ENCODE measurements around the gene CWC27. TPM values are rescaled to one million over a fixed set of nuclear protein-coding genes. Genes with fewer than 3 reads are reported as not detected.

CWC27 gene
- total and polyA plus RNA-seq, 2 experiments from 2014 or later, result 16.3 to 51.6 TPM

DNA sequence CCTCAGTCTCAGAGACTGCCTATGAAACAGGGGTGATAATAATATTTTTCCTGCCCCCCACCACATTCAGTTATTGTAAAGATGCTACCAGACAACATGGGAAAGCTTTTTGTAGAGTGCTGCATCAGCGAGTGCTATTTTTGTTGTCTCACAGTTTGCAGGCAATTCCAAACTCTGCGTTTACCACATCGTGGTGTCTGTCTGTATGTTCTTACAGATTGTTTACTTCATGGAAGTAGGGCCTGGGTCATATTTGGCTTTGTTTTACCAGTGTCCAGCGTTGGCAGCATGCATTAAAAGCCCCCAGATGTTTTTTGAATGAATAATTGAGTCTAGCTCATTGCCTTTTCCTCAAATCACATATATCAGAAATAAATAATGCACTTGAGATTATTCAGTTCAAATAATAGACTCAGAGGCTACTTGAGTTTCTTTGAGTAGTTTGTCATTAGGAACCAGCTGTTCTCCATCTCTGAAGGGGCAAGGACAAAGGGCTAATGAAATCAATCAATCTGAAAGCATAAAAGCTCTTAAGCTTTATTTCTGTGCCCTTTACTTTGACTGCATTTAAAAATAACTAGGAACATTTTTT lies 243.7 kb downstream of the CWC27 start:
- Histone ChIP-seq H3K4me1 (ENCODE audit: low read depth) (peaks cover 18% of the 10 kb centered on the region), H3K4me3 (no peak overlapping the region), H3K36me3 (no peaks in the 10 kb centered on the region), H3K27ac (peak overlapping the region; percentile 7), H3K27me3 (no peaks in the 10 kb centered on the region), H3K9me3 (ENCODE audit: low read depth) (no peaks in the 10 kb centered on the region)
- TF ChIP-seq, protein P1, sequence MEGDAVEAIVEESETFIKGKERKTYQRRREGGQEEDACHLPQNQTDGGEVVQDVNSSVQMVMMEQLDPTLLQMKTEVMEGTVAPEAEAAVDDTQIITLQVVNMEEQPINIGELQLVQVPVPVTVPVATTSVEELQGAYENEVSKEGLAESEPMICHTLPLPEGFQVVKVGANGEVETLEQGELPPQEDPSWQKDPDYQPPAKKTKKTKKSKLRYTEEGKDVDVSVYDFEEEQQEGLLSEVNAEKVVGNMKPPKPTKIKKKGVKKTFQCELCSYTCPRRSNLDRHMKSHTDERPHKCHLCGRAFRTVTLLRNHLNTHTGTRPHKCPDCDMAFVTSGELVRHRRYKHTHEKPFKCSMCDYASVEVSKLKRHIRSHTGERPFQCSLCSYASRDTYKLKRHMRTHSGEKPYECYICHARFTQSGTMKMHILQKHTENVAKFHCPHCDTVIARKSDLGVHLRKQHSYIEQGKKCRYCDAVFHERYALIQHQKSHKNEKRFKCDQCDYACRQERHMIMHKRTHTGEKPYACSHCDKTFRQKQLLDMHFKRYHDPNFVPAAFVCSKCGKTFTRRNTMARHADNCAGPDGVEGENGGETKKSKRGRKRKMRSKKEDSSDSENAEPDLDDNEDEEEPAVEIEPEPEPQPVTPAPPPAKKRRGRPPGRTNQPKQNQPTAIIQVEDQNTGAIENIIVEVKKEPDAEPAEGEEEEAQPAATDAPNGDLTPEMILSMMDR (IDR thresholded peaks at IDR 0.05; ENCODE audit: low read depth, low read length), result no peak
- no peak for DNase-seq (ENCODE audit: low read depth in 1 of 2, low spot score in 1 of 2)

DNA sequence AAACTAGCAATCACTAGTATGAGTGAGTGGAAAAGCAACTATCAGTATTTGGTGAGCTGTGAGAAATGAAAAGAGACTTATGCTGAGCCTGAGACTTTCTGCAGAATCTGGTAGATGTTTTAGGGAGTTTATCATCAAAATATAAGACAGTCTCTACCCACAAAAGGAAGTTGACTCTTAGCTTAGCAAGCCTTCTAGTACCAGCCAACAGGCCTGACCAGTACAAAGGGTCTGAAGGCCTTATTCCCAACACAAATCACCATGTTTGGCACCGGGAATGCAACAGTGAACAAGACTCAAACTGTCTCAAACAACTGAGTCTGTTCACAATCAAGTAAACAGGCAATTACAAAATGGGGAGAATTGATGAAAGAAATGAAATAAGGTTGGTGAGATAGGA lies 244.4 kb downstream of the CWC27 start:
- H3K4me1 ChIP-seq (ENCODE audit: low read depth), result peaks cover 25% of the 10 kb centered on the region
- no peak overlapping the region for H3K27ac ChIP-seq
- TF ChIP-seq, protein P1 (IDR thresholded peaks at IDR 0.05; ENCODE audit: low read depth, low read length), result no peak
- H3K36me3 ChIP-seq, result no peaks in the 10 kb centered on the region
- no peaks in the 10 kb centered on the region for H3K9me3 ChIP-seq (ENCODE audit: low read depth)
- no peak overlapping the region for H3K4me3 ChIP-seq
- H3K27me3 ChIP-seq, result no peaks in the 10 kb centered on the region
- DNase-seq (ENCODE audit: low read depth in 1 of 2, low spot score in 1 of 2), result no peak

DNA sequence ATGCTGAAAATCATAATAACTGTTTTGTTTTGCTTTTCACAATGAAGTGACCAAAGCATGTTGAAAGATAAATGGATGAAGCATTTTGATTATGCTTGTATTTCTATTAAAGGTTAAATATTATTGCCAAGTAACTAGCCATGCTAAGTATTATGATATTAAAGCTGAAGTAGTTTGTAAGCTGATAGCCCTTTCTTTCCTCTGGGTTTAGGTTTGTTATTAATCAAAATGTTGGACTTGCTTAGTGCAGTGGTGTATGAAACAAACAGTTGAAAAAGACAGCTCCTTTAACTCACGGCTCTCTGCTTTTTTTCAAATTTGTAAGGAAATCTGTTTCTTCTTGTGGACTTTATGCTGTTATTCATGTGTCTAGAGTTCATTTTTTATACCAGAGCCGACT lies 246.0 kb downstream of the CWC27 start:
- DNase-seq (ENCODE audit: low read depth in 1 of 2, low spot score in 1 of 2), result no peak
- Histone ChIP-seq H3K36me3 (no peaks in the 10 kb centered on the region), H3K27me3 (no peaks in the 10 kb centered on the region), H3K9me3 (ENCODE audit: low read depth) (no peaks in the 10 kb centered on the region), H3K27ac (no peak overlapping the region), H3K4me3 (no peak overlapping the region), H3K4me1 (ENCODE audit: low read depth) (peaks cover 28% of the 10 kb centered on the region)
- TF ChIP-seq, protein P1 (IDR thresholded peaks at IDR 0.05; ENCODE audit: low read depth, low read length), result no peak

DNA sequence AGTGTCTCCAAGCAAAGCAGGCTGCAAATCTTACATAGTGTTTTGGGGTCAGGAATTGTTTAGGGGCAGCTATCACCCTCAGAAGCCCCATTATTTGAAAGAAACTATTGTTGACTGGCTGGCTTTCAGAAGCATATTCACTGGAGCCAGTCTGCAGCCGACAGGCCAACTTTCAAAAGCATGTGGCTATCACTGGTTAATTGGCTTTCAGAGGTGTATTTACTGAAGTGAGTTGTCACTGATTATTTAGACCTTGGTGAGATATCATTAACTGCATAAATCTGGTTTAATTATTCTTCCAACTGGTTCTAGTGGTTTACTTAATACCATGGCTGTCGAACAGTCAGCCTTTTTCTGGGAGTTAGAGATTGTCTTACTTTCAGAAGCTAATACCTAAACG lies 247.0 kb downstream of the CWC27 start:
- DNase-seq (ENCODE audit: low read depth in 1 of 2, low spot score in 1 of 2), result no peak
- Histone ChIP-seq H3K27ac (peak overlapping the region; percentile 45), H3K9me3 (ENCODE audit: low read depth) (no peaks in the 10 kb centered on the region), H3K27me3 (no peaks in the 10 kb centered on the region), H3K4me3 (no peak overlapping the region), H3K36me3 (no peaks in the 10 kb centered on the region), H3K4me1 (ENCODE audit: low read depth) (peaks cover 38% of the 10 kb centered on the region)
- TF ChIP-seq, protein P1 (IDR thresholded peaks at IDR 0.05; ENCODE audit: low read depth, low read length), result no peak

DNA sequence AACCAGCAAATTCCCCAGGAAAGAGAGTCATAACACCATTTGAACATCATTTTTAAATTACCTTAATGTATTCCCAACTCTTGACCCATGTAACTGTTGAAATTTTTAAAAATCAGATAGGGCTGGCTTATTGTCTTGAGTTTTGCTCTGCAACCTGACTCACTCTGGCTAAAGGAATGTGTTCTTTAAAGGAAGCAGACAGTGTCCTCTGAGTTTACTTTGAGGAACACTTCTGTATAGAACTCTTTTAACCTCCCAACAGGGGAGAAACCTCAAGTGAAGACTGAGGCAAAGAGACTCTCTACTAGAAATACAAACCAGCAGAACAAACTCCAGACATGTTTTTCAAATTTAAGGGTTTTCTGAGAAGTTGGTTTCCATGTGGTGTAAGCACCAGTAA lies 248.9 kb downstream of the CWC27 start:
- Histone ChIP-seq H3K27ac (peak overlapping the region; percentile 11), H3K4me1 (ENCODE audit: low read depth) (peaks cover 52% of the 10 kb centered on the region), H3K27me3 (no peaks in the 10 kb centered on the region), H3K9me3 (ENCODE audit: low read depth) (no peaks in the 10 kb centered on the region), H3K4me3 (no peak overlapping the region), H3K36me3 (no peaks in the 10 kb centered on the region)
- DNase-seq (ENCODE audit: low read depth in 1 of 2, low spot score in 1 of 2), result peak; percentile 17 to 34
- TF ChIP-seq, protein P1 (IDR thresholded peaks at IDR 0.05; ENCODE audit: low read depth, low read length), result no peak

Data from cardiac muscle cell (in vitro differentiated cells and primary cell).